HEK293 (cell line): ENCODE data around the gene RPL7A.

Experiments
- CTCF ChIP-seq: fragments of 450-650 bp; formaldehyde crosslinking; IDR thresholded peaks from 2 replicates; pipeline ENCODE4 v1.5.1; 2016; ENCODE audit warnings: missing biosample characterization, missing genetic modification characterization
- ZNF121 ChIP-seq: fragments of 450-650 bp; formaldehyde crosslinking; IDR thresholded peaks from 2 replicates; pipeline ENCODE4 v1.5.1; 2016; ENCODE audit warnings: missing biosample characterization, missing genetic modification characterization

DNA sequence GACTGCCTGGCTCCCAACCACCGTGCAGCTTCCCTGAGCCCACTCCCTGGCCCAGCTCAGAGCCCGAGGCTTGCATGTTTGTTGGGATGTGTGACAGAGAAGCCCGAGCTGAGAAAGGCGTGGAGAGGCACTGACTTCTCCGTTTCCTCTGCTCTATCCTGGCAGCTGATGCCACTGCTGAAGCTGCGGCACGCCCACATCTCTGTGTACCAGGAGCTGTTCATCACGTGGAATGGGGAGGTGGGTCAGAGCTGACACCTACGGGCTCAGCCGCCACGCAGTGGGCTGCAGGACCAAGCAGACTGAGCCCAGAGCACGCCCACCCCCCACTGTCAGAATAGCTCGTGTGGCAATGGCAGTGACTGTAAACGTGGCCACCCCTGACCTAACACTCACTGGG lies 37.4 kb downstream of the RPL7A start:
- TF ChIP-seq CTCF (tag by site-specific recombination) (no peak), ZNF121 (tag by site-specific recombination) (no peak)
